ENCODE measurements around the gene TSPAN17.

The TSPAN17 gene

DNA sequence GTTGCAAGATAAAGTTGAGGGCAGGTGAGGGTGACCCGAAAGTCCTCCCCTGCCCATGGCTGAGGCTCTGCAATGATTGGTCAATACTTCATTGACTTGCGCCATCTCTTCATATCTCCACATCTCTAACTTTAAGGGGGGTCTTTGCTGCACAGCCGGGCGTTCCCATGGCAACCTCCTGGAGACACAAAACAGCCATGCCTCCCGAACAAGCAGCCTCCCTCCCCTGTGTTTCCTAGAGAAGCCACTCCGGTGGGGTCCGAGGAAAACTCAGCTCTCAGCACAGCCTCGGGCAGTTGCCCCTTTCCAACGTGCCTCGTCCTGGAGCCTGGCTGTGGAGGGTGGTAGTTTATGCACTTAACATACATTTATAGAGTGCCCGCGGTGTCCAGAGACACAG is 57.5 kb downstream of the TSPAN17 start:
- DNase-seq (ENCODE audit: low read depth in 2 of 2): no peak
